Measurements from ENCODE around the gene LIME1.

Gene LIME1

GRCh38 chr20:63738687-63739129 is 2.2 kb downstream of the LIME1 start:
- TF ChIP-seq CTCF (IDR thresholded peaks at IDR 0.05; ENCODE audit: insufficient read depth, missing control alignments): no peak
- no peak for DNase-seq (ENCODE audit: insufficient read length, low spot score)
- FAIRE-seq: no peak

DNA sequence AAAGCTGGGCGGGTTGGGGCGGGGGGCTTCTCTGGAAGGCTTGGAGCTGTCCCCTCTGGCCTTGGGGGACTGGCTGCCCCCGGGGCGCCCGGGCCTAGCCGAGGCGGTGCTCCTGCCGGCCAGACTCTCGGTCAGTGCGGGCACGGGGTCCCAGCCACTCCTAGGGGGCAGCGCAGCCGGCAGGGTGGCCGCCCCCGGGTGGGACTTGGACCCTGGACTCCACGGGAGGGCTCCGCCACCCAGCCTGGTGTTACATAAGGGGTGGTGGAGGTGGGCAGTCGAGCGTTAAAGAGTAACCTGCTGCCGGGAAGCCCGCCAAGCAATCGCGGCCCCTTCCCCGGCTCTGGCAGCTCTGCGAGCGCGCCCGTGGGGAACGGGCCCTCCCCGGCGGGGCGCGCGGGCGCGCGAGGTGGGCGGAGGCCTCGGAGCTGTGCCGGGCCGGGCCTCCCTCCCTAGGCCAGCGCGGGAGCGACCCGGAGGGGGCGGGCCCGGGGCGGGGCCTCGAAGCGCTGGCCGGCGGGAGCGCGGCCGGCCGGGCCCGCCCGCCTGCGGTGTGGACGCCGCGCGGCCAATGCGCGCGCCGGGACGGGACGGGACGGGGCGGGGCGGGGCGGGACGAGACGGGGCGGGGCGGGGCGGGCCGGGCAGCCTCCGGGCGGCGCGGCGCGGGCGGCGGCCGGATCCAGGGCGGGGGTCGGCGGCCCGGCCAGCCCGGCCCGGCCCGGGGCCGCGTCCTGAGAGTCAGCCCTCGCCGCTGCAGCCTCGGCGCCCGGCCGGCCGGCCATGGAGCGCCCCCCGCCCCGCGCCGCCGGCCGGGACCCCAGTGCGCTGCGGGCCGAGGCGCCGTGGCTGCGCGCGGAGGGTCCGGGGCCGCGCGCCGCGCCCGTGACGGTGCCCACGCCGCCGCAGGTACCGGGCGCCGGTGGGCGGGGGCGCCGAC is 2.9 kb downstream of the LIME1 start, which contains the start of gene SLC2A4RG:
Gene SLC2A4RG (plus strand): TSS at position 647 of the 940 bp plus-strand sequence. CDS start 137 bp downstream, at position 784.
- peak; percentile 99 for DNase-seq (ENCODE audit: insufficient read length, low spot score)
- FAIRE-seq: no peak
- TF ChIP-seq CTCF (IDR thresholded peaks at IDR 0.05; ENCODE audit: insufficient read depth, missing control alignments): no peak

DNA sequence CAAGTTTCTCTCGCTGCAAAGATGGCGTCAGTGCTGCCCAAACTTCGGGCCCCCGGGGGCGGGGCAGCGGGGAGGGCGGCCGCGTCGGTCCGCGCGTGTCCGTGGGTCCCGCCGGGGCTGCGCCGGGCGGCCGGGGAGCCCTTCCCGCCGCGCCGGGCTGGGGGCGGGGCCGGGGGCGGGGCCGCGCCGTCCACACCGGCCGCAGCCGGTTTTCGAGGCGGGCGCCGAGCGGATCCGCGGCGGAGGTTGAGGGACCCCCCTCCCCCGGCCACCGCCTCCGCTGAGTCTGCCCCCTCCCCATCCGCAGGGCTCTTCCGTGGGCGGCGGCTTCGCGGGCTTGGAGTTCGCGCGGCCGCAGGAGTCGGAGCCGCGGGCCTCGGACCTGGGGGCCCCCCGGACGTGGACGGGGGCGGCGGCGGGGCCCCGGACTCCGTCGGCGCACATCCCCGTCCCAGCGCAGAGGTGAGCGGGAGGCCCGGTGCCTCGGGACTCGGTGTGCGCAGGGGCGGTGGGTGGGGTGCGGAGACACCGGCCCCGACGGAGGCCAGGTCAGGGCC is 3.7 kb downstream of the LIME1 start:
- TF ChIP-seq CTCF (IDR thresholded peaks at IDR 0.05; ENCODE audit: insufficient read depth, missing control alignments): no peak
- DNase-seq (ENCODE audit: insufficient read length, low spot score) (no peak), FAIRE-seq (no peak)

- FAIRE-seq: no peak
- peak; percentile 83 for DNase-seq (ENCODE audit: insufficient read length, low spot score)
- TF ChIP-seq CTCF (IDR thresholded peaks at IDR 0.05; ENCODE audit: insufficient read depth, missing control alignments): no peak
These were observed 4.3 kb downstream of the LIME1 start for GRCh38 chr20:63740627-63741353.

GRCh38 chr20:63741354-63741675 is 4.9 kb downstream of the LIME1 start:
- DNase-seq (ENCODE audit: insufficient read length, low spot score) (no peak), FAIRE-seq (no peak)
- TF ChIP-seq CTCF (IDR thresholded peaks at IDR 0.05; ENCODE audit: insufficient read depth, missing control alignments): no peak

- no peak for TF ChIP-seq CTCF (IDR thresholded peaks at IDR 0.05; ENCODE audit: insufficient read depth, missing control alignments)
- FAIRE-seq (no peak), DNase-seq (ENCODE audit: insufficient read length, low spot score) (no peak)
These were observed 5.4 kb downstream of the LIME1 start for GRCh38 chr20:63741676-63742380.
